A549 (cell line): ENCODE measurements around the gene SS18L1.

ENCODE experiments used
- BHLHE40 ChIP-seq: IDR thresholded peaks from 2 replicates; pipeline ENCODE4 v1.6.1; 2012; ENCODE audit warnings: low read depth, low read length, inconsistent platforms
- CTCF ChIP-seq: fragments of >200 bp; sonication (Bioruptor Twin); formaldehyde crosslinking; IDR thresholded peaks from 3 replicates; pipeline ENCODE4 v1.5.1; 2016
- ESRRA ChIP-seq: fragments of 150-350 bp; IDR thresholded peaks from 2 replicates; pipeline ENCODE4 v1.6.1; 2014; ENCODE audit warnings: mild to moderate bottlenecking, low read length, borderline replicate concordance
- HEYL ChIP-seq: fragments of 250-450 bp; sonication (Bioruptor Pico); IDR thresholded peaks from 2 replicates; pipeline ENCODE4 v1.8.0; 2021; ENCODE audit warnings: mild to moderate bottlenecking, moderate library complexity
- POLR2A ChIP-seq: IDR thresholded peaks from 2 replicates; pipeline ENCODE4 v1.6.1; 2012; ENCODE audit warnings: mild to moderate bottlenecking, low read length
- POLR2AphosphoS2 ChIP-seq: conservative IDR thresholded peaks from 2 replicates; pipeline ENCODE4 v1.6.1; 2012; ENCODE audit warnings: low read length, improper control_type of control experiment, inconsistent platforms
- REST ChIP-seq: fragments of 200-600 bp; sonication (generic); IDR thresholded peaks from 2 replicates; pipeline ENCODE4 v1.6.1; 2016; ENCODE audit warnings: antibody characterized with exemption, mild to moderate bottlenecking, moderate library complexity
- RFX5 ChIP-seq: fragments of 450-650 bp; IDR thresholded peaks from 2 replicates; pipeline ENCODE4 v1.7.1; 2014; ENCODE audit warnings: antibody characterized with exemption, mild to moderate bottlenecking, moderate library complexity
- RNF2 ChIP-seq: fragments of 200-600 bp; sonication (generic); IDR thresholded peaks from 2 replicates; pipeline ENCODE4 v1.6.1; 2016; ENCODE audit warnings: low read depth, mild to moderate bottlenecking, antibody characterized with exemption, moderate library complexity, borderline replicate concordance
- TF ChIP-seq, protein P1 (sequence below): IDR thresholded peaks from 2 replicates; pipeline ENCODE4 v1.6.1; 2012
- TF ChIP-seq, protein P2 (sequence below): fragments of >200 bp; sonication (Bioruptor Twin); formaldehyde crosslinking; IDR thresholded peaks from 3 replicates; pipeline ENCODE4 v1.6.1; 2016

DNA sequence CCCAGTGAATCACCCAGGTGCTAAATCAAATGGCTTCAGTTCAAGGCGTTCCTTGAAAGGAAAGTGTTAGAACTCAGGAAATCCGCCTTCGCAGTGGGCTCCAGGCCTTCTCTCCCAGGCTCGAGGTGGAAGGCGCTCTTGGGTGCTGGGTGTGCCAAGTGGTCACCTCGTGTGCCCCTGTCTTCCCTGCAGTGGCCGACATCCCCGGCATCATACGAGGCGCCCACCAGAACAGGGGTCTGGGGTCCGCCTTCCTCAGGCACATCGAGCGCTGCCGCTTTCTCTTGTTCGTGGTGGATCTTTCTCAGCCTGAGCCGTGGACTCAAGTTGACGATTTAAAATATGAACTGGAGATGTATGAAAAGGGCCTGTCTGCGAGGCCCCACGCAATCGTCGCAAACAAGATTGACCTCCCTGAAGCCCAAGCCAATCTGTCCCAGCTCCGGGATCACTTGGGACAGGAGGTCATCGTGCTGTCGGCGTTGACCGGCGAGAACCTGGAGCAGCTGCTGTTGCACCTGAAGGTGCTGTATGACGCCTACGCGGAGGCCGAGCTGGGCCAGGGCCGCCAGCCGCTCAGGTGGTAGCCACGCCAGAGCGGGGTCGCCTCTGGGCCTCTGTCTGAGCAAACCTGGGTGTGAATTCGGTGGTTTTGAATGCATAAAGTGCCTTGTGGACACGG is 57.1 kb downstream of the SS18L1 start:
- TF ChIP-seq REST (no peak), CTCF (no peak), ESRRA (no peak), RFX5 (no peak), BHLHE40 (no peak), POLR2A (0 out of 2 replicates have a peak, but pooled peaks have one; percentile 13), POLR2AphosphoS2 (no peak), RNF2 (no peak), HEYL (CRISPR knock-in tag) (no peak)
- TF ChIP-seq, protein P1, sequence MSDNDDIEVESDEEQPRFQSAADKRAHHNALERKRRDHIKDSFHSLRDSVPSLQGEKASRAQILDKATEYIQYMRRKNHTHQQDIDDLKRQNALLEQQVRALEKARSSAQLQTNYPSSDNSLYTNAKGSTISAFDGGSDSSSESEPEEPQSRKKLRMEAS, result no peak
- TF ChIP-seq, protein P2, sequence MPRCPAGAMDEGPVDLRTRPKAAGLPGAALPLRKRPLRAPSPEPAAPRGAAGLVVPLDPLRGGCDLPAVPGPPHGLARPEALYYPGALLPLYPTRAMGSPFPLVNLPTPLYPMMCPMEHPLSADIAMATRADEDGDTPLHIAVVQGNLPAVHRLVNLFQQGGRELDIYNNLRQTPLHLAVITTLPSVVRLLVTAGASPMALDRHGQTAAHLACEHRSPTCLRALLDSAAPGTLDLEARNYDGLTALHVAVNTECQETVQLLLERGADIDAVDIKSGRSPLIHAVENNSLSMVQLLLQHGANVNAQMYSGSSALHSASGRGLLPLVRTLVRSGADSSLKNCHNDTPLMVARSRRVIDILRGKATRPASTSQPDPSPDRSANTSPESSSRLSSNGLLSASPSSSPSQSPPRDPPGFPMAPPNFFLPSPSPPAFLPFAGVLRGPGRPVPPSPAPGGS, result no peak
